ENCODE measurements around the gene NSMF.
A peak's percentile ranks its signal among the peaks of the same experiment; 100 is the strongest.

GRCh38 chr9:137456061-137456863 is 2.9 kb downstream of the NSMF start:
- TF ChIP-seq TRIM28 (IDR thresholded peaks at IDR 0.05; ENCODE audit: borderline replicate concordance, low read length) (no peak), REST (tag by site-specific recombination; IDR thresholded peaks at IDR 0.05) (no peak), ZNF184 (tag by site-specific recombination; IDR thresholded peaks at IDR 0.05) (no peak), CTCF (tag by site-specific recombination; IDR thresholded peaks at IDR 0.05) (no peak), ZNF776 (tag by site-specific recombination; IDR thresholded peaks at IDR 0.05; ENCODE audit: borderline replicate concordance) (no peak), ZNF629 (tag by site-specific recombination; IDR thresholded peaks at IDR 0.05) (no peak), ZNF121 (tag by site-specific recombination; IDR thresholded peaks at IDR 0.05) (no peak), YY1 (tag by site-specific recombination; IDR thresholded peaks at IDR 0.05) (no peak), SP2 (tag by site-specific recombination; IDR thresholded peaks at IDR 0.05) (no peak), KLF1 (tag by site-specific recombination; IDR thresholded peaks at IDR 0.05) (peak; percentile 33; the same call in 1 of the 2 replicates), ZNF416 (tag by site-specific recombination; IDR thresholded peaks at IDR 0.05) (no peak)
- TF ChIP-seq, protein P1, sequence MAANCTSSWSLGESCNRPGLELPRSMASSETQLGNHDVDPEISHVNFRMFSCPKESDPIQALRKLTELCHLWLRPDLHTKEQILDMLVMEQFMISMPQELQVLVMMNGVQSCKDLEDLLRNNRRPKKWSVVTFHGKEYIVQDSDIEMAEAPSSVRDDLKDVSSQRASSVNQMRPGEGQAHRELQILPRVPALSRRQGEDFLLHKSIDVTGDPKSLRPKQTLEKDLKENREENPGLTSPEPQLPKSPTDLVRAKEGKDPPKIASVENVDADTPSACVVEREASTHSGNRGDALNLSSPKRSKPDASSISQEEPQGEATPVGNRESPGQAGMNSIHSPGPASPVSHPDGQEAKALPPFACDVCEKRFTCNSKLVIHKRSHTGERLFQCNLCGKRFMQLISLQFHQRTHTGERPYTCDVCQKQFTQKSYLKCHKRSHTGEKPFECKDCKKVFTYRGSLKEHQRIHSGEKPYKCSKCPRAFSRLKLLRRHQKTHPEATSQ (tag by site-specific recombination; IDR thresholded peaks at IDR 0.05): no peak

All from HEK293 (cell line).